GM12892 (cell line): ENCODE measurements around the gene KIRREL2.
A peak's percentile ranks its signal among the peaks of the same experiment; 100 is the strongest.
"Not testable (repeated sequence)": the region's sequence is repeated elsewhere in the genome, so short reads cannot be mapped to it uniquely, and the experiment has no call there.

ENCODE experiments used
- DNase-seq: peaks from one replicate; pipeline ENCODE4 v3.0.0; 2011; ENCODE audit not compliant: insufficient read length
- FAIRE-seq: peaks from 2 replicates; lab custom pipeline; 2011; peaks lifted over from hg19 to GRCh38; lab: Jason Lieb, UNC
- POLR2A ChIP-seq: IDR thresholded peaks from 2 replicates; pipeline ENCODE4 v1.6.1; 2011; ENCODE audit warnings: low read depth, low read length, control low read depth
- POLR2AphosphoS5 ChIP-seq: IDR thresholded peaks from 2 replicates; pipeline ENCODE4 v1.6.1; 2011; ENCODE audit warnings: low read depth, low read length, control low read depth
- TAF1 ChIP-seq: IDR thresholded peaks from 2 replicates; pipeline ENCODE4 v1.6.1; 2011; ENCODE audit warnings: low read depth, mild to moderate bottlenecking, control low read depth, low read length, borderline replicate concordance

The KIRREL2 gene

GRCh38 chr19:35902870-35903475 lies 46.3 kb downstream of the KIRREL2 start:
- no peak for FAIRE-seq
- TF ChIP-seq POLR2A (no peak), POLR2AphosphoS5 (no peak), TAF1 (no peak)

DNA sequence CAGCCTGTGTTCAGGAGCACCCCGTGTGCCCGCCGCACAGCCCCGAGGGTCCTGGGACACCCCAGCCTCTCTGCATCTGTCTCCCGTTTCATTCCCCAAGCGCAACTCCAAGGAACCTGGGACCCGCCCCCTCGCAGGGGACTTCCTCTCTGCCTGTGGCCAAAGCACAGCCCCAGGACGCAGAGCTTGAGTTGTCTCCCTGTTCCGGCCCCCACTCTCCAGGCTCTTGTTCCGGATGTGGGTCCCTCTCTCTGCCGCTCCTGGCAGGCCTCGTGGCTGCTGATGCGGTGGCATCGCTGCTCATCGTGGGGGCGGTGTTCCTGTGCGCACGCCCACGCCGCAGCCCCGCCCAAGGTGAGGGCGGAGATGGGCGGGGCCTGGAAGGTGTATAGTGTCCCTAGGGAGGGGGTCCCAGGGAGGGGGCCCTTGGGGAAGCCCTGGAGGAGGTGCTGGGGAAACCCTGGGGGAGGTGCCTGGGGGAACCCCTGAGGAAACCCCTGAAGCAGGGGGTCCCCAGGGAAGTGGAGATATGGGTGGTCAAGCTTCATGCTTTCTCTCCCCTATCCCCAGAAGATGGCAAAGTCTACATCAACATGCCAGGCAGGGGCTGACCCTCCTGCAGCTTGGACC lies 47.0 kb downstream of the KIRREL2 start:
- 0 out of 2 replicates have a peak, but pooled peaks have one; percentile 40 for TF ChIP-seq TAF1
- peak; percentile 73 for TF ChIP-seq POLR2AphosphoS5
- TF ChIP-seq POLR2A: peak; percentile 69; the same call in 1 of the 2 replicates
- FAIRE-seq (peak; percentile 90), DNase-seq (peak; percentile 76)

More at GRCh38 chr19:35902870-35903475, 46.3 kb downstream of the KIRREL2 start:
- no peak for DNase-seq

DNA sequence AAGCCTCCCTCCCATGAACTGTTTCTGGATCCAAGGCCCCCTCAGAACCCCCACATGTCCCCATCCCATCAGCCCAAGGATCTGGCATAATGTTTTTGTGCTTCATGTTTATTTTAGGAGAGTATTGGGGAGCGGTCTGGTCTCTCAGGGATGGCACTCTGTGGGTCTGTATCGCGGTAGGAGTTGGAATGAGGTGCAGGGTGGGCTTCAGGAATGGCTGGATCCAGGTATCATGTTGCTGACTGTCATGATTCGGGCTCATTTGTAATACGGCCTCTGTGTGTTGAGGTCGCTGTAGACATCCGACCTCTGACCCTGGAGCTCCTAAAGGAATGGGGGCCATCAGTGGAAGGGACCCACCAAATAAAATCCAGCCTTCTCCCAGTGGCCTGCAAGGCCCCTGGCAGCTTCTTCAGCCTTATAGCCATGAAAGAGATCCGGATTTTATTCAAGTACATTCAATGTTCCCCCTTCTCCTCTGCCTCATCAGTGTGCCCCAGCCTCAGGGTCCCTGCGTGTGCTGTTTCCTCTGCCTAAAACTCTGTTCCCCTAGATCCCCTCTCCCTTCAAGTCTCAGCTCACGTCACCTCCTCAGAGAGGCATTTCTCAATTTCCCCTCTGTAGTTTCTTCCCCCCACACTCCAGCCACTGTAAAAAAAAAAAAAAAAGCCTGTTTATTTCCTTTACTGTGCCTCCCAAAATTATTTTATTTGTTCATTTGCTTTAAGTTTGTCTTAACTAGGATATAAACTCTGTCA lies 47.8 kb downstream of the KIRREL2 start:
- FAIRE-seq: no peak
- DNase-seq: no peak
- no peak for TF ChIP-seq POLR2A
- TF ChIP-seq POLR2AphosphoS5: no peak
- no peak for TF ChIP-seq TAF1

DNA sequence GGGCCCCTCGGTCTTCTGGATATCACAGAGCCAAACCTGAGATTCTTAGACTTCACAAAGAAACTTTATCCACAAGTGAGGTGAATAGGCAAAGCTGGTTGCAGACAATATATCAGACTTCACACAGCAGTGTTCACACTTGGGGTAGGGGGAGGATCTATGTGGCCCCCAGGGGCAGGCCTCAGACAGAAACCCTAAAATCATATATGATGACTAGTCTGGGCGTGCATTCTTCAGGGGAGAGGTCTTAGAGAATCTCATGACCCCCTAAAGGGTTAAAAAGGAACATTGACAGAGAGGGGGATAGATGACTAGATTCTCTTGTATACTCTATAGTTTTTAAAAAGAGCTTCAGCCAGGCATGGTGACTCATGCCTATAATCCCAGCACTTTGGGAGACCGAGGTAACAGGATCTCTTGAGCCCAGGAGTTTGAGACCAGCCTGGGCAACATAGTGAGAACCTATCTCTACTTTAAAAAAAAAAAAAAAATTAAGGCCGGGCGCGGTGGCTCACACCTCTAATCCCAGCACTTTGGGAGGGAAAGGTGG lies 48.5 kb downstream of the KIRREL2 start:
- TF ChIP-seq POLR2AphosphoS5 (no peak), POLR2A (no peak), TAF1 (no peak)
- DNase-seq: no peak
- FAIRE-seq: no peak

GRCh38 chr19:35907377-35907745 lies 50.6 kb downstream of the KIRREL2 start:
- TF ChIP-seq TAF1 (no peak), POLR2A (no peak), POLR2AphosphoS5 (no peak)

GRCh38 chr19:35908010-35908441 lies 51.3 kb downstream of the KIRREL2 start, which contains the start of gene TYROBP:
TYROBP (minus strand) TSS chr19:35908295; CDS start chr19:35908228, 67 bp downstream.
- DNase-seq (no peak), FAIRE-seq (no peak)
- TF ChIP-seq POLR2AphosphoS5 (no peak), TAF1 (no peak), POLR2A (no peak)

More at GRCh38 chr19:35907377-35907745, 50.6 kb downstream of the KIRREL2 start:
- no peak for DNase-seq
- no peak for FAIRE-seq

GRCh38 chr19:35908973-35909683 lies 52.4 kb downstream of the KIRREL2 start:
- no peak for FAIRE-seq
- TF ChIP-seq POLR2AphosphoS5: no peak
- no peak for TF ChIP-seq POLR2A
- TF ChIP-seq TAF1: no peak
- no peak for DNase-seq

GRCh38 chr19:35909684-35910035 lies 52.9 kb downstream of the KIRREL2 start:
- FAIRE-seq (peak; percentile 64), DNase-seq (no peak)
- no peak for TF ChIP-seq POLR2AphosphoS5
- no peak for TF ChIP-seq POLR2A
- no peak for TF ChIP-seq TAF1

DNA sequence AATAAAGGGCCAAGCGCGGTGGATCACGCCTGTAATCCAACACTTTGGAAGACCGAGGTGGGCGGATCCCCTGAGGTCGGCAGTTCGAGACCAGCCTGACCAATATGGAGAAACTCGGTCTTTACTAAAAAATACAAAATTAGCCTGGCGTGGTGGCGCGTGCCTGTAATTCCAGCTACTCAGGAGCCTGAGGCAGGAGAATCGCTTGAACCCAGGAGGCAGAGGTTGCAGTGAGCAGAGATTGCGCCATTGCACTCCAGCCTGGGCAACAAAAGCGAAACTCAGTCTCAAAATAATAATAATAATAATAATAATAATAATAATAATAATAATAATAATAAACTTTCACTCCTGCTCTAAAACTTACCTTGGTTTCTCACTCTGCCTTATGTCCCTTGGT lies 53.6 kb downstream of the KIRREL2 start:
- FAIRE-seq, DNase-seq: not testable (repeated sequence)

DNA sequence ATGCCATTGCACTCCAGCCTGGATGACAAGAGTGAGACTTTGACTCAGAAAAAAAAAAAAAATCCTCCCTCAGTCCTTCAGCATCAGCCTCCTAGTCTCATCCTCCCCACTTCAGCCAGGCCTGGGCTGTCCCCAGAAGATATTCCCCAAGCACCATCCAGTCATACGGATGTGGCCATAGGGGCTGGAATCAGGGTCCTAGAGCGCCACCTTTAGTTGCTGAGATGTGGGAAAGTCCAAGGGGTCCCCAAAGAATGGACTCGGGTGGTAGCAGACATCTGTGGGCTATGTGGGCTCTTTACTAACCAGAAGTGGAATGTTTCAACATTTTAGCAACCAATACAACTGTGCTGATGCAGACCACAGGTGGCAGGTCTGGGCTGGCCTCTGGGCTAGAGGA lies 54.5 kb downstream of the KIRREL2 start:
- DNase-seq (no peak), FAIRE-seq (no peak)
- no peak for TF ChIP-seq POLR2AphosphoS5
- TF ChIP-seq POLR2A: no peak
- no peak for TF ChIP-seq TAF1

DNA sequence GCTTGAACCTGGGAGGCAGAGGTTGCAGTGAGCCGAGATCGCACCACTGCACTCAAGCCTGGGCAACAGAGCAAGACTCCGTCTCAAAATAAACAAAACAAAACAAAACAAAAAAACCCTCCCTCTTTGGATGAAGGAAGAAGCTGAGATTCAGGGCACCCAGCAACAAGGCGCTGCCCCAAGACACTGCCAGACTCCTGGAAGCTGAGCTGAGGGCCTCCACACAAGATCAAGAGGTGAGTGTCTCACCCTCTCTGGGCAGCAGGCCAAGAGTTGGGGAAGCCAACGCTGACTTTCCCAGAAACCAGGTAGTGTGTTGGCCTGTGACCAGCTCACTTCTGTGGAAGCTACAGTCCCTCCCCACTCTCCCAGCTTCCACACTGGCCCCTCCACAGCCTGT lies 55.1 kb downstream of the KIRREL2 start:
- no peak for TF ChIP-seq POLR2AphosphoS5
- TF ChIP-seq TAF1: no peak
- TF ChIP-seq POLR2A: no peak
- DNase-seq (no peak), FAIRE-seq (no peak)
